ENCODE data around the gene SYT8.

DNA sequence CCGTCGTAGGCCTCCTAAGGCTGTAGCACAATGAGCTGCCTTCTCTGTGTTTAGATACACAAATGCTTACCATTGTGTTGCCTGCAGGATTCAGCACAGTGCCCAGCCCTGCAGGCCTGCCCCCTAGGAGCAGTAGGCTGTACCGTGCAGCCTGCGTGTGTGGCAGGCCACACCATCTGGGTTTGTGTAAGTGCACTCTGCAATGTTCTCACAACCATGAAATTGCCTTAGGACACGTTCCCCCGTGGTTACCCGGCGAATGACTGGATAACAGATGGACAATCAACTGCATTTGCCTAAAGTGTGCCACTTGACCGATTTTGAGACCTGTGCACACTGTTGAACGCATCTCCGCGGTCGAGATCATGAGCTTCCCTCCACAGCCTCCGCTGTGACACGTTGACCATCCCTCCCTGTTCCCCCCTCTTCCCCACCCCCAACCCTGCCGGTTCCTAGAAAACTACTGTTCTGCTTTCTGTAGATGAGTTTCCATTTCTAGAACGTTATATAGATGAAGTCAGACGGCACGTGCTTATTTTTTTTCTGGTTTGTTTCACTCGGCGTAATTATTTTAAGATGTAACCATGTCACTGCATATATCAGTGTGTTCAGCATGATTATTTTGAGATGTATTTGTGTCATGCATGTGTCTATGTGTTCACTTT lies 48.9 kb upstream of the SYT8 start:
- TF ChIP-seq REST (IDR thresholded peaks at IDR 0.05; ENCODE audit: low read depth): no peak
- TF ChIP-seq, protein P1, sequence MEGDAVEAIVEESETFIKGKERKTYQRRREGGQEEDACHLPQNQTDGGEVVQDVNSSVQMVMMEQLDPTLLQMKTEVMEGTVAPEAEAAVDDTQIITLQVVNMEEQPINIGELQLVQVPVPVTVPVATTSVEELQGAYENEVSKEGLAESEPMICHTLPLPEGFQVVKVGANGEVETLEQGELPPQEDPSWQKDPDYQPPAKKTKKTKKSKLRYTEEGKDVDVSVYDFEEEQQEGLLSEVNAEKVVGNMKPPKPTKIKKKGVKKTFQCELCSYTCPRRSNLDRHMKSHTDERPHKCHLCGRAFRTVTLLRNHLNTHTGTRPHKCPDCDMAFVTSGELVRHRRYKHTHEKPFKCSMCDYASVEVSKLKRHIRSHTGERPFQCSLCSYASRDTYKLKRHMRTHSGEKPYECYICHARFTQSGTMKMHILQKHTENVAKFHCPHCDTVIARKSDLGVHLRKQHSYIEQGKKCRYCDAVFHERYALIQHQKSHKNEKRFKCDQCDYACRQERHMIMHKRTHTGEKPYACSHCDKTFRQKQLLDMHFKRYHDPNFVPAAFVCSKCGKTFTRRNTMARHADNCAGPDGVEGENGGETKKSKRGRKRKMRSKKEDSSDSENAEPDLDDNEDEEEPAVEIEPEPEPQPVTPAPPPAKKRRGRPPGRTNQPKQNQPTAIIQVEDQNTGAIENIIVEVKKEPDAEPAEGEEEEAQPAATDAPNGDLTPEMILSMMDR (IDR thresholded peaks at IDR 0.05 in 2 of 3, conservative IDR thresholded peaks at IDR 0.05 in 1 of 3; ENCODE audit: borderline replicate concordance in 1 of 3, insufficient read depth in 1 of 3, low read depth in 2 of 3, low read length in 2 of 3): no peak
- no peak for TF ChIP-seq CEBPB (IDR thresholded peaks at IDR 0.05; ENCODE audit: low read depth)
- TF ChIP-seq ZFX (IDR thresholded peaks at IDR 0.05): no peak
- no peak for TF ChIP-seq SIN3A (IDR thresholded peaks at IDR 0.05; ENCODE audit: low read depth)
- no peak for TF ChIP-seq POLR2AphosphoS5 (IDR thresholded peaks at IDR 0.05; ENCODE audit: low read depth, low read length)
- no peak for TF ChIP-seq SRF (IDR thresholded peaks at IDR 0.05; ENCODE audit: low read depth)
- no peak for TF ChIP-seq POLR2A (IDR thresholded peaks at IDR 0.05; ENCODE audit: borderline replicate concordance, extremely low read depth, insufficient read depth, insufficient read length)
- no peak for TF ChIP-seq EZH2 (IDR thresholded peaks at IDR 0.05)
- TF ChIP-seq SP1 (IDR thresholded peaks at IDR 0.05; ENCODE audit: low read depth): no peak
